GM12864 (cell line): ENCODE data around the gene CBX8.

Source experiments
- DNase-seq: peaks from one replicate; pipeline ENCODE4 v3.0.0-alpha.2; 2011; ENCODE audit warnings: low read depth
- H3K4me3 ChIP-seq: 2 replicates; pipeline ENCODE4 v1.5.1; 2011; ENCODE audit warnings: mild to moderate bottlenecking, low read depth, low read length, control low read depth
- TF ChIP-seq, protein P1 (sequence below): IDR thresholded peaks from 2 replicates; pipeline ENCODE4 v1.5.1; 2011; ENCODE audit warnings: low read depth, mild to moderate bottlenecking, moderate library complexity, low read length, control low read depth, inconsistent platforms; ENCODE audit errors: missing control alignments

Gene CBX8

DNA sequence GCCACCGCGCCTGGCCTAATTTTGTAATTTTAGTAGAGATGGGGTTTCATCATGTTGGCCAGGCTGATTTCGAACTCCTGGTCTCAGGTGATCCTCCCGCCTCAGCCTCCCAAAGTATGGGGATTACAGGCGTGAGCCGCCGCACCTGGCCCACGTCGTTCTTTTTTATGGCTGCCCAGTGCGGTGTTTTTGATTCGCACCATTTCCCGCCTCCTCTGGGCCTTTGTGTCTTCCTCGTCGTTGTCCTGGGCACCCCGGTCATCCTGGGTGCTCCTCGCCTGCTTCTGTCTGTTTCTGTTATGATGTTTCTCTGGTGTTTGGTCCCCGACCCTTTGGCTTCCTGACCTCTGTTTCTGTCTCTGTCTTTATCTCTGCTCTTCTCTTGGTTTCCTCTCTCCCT is 27.4 kb upstream of the CBX8 start:
- TF ChIP-seq, protein P1, sequence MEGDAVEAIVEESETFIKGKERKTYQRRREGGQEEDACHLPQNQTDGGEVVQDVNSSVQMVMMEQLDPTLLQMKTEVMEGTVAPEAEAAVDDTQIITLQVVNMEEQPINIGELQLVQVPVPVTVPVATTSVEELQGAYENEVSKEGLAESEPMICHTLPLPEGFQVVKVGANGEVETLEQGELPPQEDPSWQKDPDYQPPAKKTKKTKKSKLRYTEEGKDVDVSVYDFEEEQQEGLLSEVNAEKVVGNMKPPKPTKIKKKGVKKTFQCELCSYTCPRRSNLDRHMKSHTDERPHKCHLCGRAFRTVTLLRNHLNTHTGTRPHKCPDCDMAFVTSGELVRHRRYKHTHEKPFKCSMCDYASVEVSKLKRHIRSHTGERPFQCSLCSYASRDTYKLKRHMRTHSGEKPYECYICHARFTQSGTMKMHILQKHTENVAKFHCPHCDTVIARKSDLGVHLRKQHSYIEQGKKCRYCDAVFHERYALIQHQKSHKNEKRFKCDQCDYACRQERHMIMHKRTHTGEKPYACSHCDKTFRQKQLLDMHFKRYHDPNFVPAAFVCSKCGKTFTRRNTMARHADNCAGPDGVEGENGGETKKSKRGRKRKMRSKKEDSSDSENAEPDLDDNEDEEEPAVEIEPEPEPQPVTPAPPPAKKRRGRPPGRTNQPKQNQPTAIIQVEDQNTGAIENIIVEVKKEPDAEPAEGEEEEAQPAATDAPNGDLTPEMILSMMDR, result no peak
- no peak overlapping the region for H3K4me3 ChIP-seq
- DNase-seq, result no peak

DNA sequence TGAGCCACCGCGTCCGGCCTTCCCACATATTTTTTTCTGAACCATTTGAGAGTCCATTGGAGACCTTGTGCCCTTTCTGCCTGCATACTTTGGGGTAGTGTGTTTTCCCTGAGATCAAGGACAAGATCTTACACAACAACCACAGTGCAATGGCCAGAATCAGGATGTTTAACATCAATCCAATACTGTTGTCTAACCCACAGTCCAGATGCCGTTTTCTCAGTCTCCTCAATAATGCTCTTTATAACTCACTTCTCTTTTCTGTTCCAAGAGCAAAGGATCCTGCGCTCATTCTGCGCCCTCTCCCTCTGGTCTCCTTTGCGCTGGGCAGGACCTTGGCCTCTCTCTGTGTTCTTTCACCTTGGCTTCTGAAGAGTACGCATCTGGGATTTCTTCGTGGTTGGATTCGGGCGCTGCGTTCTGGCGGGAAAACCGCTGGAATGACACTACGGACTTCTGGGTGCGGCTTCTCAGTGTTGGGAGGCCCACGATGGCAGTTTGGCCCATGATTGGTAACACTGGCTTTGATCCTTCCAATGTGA is 25.8 kb upstream of the CBX8 start:
- no peak overlapping the region for H3K4me3 ChIP-seq
- TF ChIP-seq, protein P1, result no peak
- DNase-seq, result no peak

DNA sequence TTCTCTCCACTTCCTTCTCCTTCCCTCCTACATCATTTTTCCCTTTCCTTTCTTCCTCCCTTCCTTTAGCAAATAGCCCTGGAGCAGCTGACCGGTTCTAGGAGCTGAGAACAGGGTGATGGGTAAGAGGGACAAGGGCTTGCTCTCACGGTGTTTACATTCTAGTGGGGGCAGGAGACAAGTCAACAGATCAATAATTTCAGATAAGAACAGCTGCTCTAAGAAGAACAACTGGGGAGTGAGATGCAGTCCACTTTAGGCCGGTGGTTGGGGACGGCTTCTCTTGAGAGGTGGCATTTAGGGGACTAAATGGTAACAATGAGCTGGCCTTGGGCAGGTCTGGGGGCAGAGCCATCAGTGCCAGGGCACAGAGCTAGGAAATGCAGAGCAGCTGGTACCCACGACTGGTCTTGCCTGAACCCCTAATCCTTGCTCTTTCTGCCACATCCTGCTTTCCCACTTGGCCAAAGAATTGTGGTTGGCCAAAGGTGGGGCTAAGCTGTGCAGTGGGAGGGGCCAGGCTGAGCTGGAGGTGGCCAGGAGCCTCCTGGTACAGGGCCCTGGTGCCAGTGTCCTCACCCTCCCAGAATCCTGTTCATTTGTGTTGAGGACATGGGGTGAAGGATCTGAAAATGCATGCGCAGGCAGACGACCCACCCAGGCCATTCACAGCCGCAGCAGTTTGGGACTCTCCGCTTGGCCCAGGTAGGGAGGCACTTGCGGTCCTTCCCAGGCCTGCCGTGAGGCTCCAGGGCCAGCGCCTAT is 24.6 kb upstream of the CBX8 start:
- no peak for DNase-seq
- TF ChIP-seq, protein P1, result no peak
- no peak overlapping the region for H3K4me3 ChIP-seq

DNA sequence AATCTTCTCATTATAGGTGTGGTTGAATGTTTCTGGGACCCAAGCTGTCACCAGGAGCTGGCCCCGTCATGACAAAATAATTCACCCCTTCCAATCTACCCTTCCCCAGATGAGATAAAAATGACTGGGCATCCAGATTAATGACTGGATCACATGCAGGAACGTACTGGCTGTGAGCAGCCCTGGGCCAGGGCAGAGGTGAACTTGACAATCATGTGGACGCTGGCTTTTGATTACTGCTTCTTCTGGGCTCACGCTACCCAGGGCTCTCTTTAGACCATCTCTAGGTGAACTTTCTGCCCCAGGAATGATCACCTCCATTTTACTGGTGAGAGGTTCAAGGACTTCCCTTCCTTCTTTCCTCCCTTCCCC is 24.1 kb upstream of the CBX8 start:
- TF ChIP-seq, protein P1, result no peak
- no peak overlapping the region for H3K4me3 ChIP-seq
- no peak for DNase-seq

DNA sequence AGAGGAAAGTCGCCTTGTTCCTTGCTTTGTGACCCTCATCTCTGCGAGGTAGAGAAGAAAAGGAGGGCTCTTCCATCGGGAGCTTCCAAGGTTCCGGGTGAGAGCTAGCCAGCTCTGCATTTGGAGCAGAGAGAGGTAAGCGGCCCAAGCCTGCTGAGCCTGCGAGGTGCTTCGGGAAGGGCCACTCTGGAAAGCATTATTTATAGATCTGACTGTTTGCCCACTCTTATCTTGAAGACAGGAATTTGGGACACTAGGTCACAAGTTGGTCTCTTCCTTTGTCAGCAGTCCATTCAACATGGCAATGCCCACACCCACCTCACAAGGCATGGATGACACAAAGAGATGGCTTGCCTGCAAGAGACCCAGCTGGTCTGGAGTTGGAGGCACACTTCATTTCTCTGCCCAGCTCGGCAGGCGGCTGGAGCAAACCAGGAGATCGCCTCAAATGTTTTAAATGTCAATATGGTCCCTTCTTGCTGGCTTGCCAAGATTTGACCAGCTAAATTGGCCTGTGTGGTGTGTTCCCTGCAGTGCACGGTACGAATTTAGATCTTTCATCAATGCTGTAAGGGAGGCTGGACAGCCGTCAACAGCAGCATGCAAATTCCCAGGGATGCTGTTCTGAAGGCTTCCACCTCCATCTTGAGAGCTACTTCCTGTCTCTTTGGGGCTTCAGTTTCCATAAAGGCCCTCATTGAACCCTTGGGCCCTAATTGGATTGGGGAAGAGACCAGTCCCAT is 22.8 kb upstream of the CBX8 start:
- H3K4me3 ChIP-seq, result no peak overlapping the region
- DNase-seq, result no peak
- TF ChIP-seq, protein P1, result no peak

DNA sequence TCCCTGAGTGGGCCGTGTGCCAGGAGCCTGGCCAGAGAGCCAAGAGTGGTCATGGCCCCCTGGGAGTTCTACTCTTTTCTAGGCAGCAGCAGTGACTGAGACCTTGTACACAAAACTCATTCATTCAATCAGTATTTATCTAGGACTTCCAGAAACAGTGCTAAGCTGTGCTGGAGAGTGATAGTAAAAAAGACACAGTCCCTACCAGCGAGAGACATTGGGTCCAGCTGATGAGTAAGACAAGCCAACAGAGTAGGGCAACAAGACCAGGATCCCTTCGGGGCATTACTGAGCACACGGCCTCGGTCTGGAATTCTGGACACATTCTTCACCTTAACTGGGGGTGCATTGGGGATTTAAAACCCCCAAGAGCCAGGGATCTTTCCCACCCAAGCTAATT is 22.2 kb upstream of the CBX8 start:
- TF ChIP-seq, protein P1, result no peak
- DNase-seq, result no peak
- H3K4me3 ChIP-seq, result no peak overlapping the region
